DOHH2 (cell line): ENCODE data around the gene PYDC1.
"Not testable (repeated sequence)": the region's sequence is repeated elsewhere in the genome, so short reads cannot be mapped to it uniquely, and the experiment has no call there.

ENCODE experiments used
- H3F3A ChIP-seq: fragments of 200-600 bp; sonication (generic), shearing (Covaris generic); 2 replicates; pipeline ENCODE4 v1.6.0; 2016; ENCODE audit warnings: antibody characterized with exemption, mild to moderate bottlenecking; ENCODE audit not compliant: control insufficient read depth, insufficient read depth
- H3K27ac ChIP-seq: fragments of 200-600 bp; sonication (generic); 2 replicates; pipeline ENCODE4 v1.5.1; 2014; ENCODE audit warnings: low read depth, mild to moderate bottlenecking, low read length, moderate library complexity
- H3K27me3 ChIP-seq: fragments of 200-600 bp; sonication (generic); 2 replicates; pipeline ENCODE4 v1.6.1; 2014; ENCODE audit warnings: mild to moderate bottlenecking, low read length, mixed read lengths; ENCODE audit not compliant: control insufficient read depth
- H3K36me3 ChIP-seq: fragments of 200-600 bp; sonication (generic); 2 replicates; pipeline ENCODE4 v1.6.1; 2014; ENCODE audit warnings: mild to moderate bottlenecking, low read length, moderate library complexity, mixed read lengths; ENCODE audit not compliant: control insufficient read depth
- H3K4me1 ChIP-seq: fragments of 200-600 bp; sonication (generic); 2 replicates; pipeline ENCODE4 v1.6.1; 2014; ENCODE audit warnings: mild to moderate bottlenecking, low read length, mixed read lengths; ENCODE audit not compliant: control insufficient read depth
- H3K4me2 ChIP-seq: fragments of 200-600 bp; sonication (generic); 2 replicates; pipeline ENCODE4 v1.6.0; 2014; ENCODE audit warnings: mild to moderate bottlenecking, low read length, moderate library complexity
- H3K4me3 ChIP-seq: fragments of 200-600 bp; sonication (generic); 2 replicates; pipeline ENCODE4 v1.5.1; 2014; ENCODE audit warnings: mild to moderate bottlenecking, low read length, mixed read lengths
- H3K79me2 ChIP-seq: fragments of 200-600 bp; sonication (generic); 2 replicates; pipeline ENCODE4 v1.6.1; 2014; ENCODE audit warnings: mild to moderate bottlenecking, low read length, mixed read lengths; ENCODE audit not compliant: control insufficient read depth
- H3K9me2 ChIP-seq: fragments of 200-600 bp; sonication (generic); replicated peaks from 2 replicates; pipeline ENCODE4 v1.6.1; 2014; ENCODE audit warnings: mild to moderate bottlenecking, low read length, mixed read lengths; ENCODE audit not compliant: control insufficient read depth
- H3K9me3 ChIP-seq: fragments of 200-600 bp; sonication (generic); 2 replicates; pipeline ENCODE4 v1.6.1; 2014; ENCODE audit warnings: antibody characterized with exemption, low read length, mixed read lengths; ENCODE audit not compliant: control insufficient read depth, insufficient read depth
- H4K20me1 ChIP-seq: fragments of 200-600 bp; sonication (generic); 2 replicates; pipeline ENCODE4 v1.6.0; 2014; ENCODE audit warnings: low read depth, mild to moderate bottlenecking, antibody characterized with exemption, low read length, moderate library complexity; ENCODE audit not compliant: control insufficient read depth, insufficient read depth
- CTCF ChIP-seq: fragments of 200-600 bp; sonication (generic); IDR thresholded peaks from one replicate; pipeline ENCODE4 v1.5.1; 2014; ENCODE audit warnings: antibody characterized with exemption, mild to moderate bottlenecking, low read depth, low read length; ENCODE audit not compliant: poor library complexity, severe bottlenecking
- EZH2phosphoT487 ChIP-seq: fragments of 200-600 bp; sonication (generic); IDR thresholded peaks from 2 replicates; pipeline ENCODE4 v1.6.1; 2017; ENCODE audit warnings: borderline replicate concordance, mild to moderate bottlenecking, antibody characterized with exemption, low read length, moderate library complexity, mixed read lengths

PYDC1 gene

GRCh38 chr16:31201582-31202413, 15.1 kb downstream of the PYDC1 start:
- H4K20me1 ChIP-seq: no peaks in the 10 kb centered on the region; the same call in 1 of the 2 replicates
- H3K4me1 ChIP-seq: peaks cover 31% of the 10 kb centered on the region
- H3F3A ChIP-seq: peaks cover 41% of the 10 kb centered on the region
- H3K27ac ChIP-seq: peak overlapping the region; percentile 14; the same call in 1 of the 2 replicates
- no peaks in the 10 kb centered on the region for H3K9me2 ChIP-seq
- TF ChIP-seq EZH2phosphoT487: no peak
- TF ChIP-seq CTCF: no peak
- H3K4me3 ChIP-seq: peak overlapping the region; percentile 72
- H3K36me3 ChIP-seq: peaks cover 7% of the 10 kb centered on the region; the same call in 1 of the 2 replicates
- H3K79me2 ChIP-seq: no peaks in the 10 kb centered on the region
- peaks cover 25% of the 10 kb centered on the region for H3K27me3 ChIP-seq
- H3K9me3 ChIP-seq: no peaks in the 10 kb centered on the region
- peak overlapping the region; percentile 90 for H3K4me2 ChIP-seq

GRCh38 chr16:31200821-31201568, 15.9 kb downstream of the PYDC1 start:
- Histone ChIP-seq H3K9me2 (no peaks in the 10 kb centered on the region), H3K9me3 (no peaks in the 10 kb centered on the region), H3K27me3 (peaks cover 21% of the 10 kb centered on the region), H4K20me1 (no peaks in the 10 kb centered on the region; the same call in 1 of the 2 replicates), H3K27ac (no peak overlapping the region; the same call in 1 of the 2 replicates), H3K36me3 (peaks cover 11% of the 10 kb centered on the region), H3K4me1 (peaks cover 31% of the 10 kb centered on the region), H3K4me2 (peak overlapping the region; percentile 90), H3F3A (peaks cover 48% of the 10 kb centered on the region), H3K79me2 (no peaks in the 10 kb centered on the region), H3K4me3 (peak overlapping the region; percentile 72)
- TF ChIP-seq EZH2phosphoT487: no peak
- no peak for TF ChIP-seq CTCF

GRCh38 chr16:31200111-31200510, 16.8 kb downstream of the PYDC1 start:
- H3F3A ChIP-seq: peaks cover 54% of the 10 kb centered on the region
- not testable (repeated sequence) for H3K4me2 ChIP-seq
- H3K36me3 ChIP-seq: peaks cover 20% of the 10 kb centered on the region

More at GRCh38 chr16:31200111-31200510, 16.8 kb downstream of the PYDC1 start:
- H3K27me3 ChIP-seq: peaks cover 21% of the 10 kb centered on the region
- H4K20me1 ChIP-seq, H3K27ac ChIP-seq, H3K79me2 ChIP-seq, H3K9me2 ChIP-seq, H3K9me3 ChIP-seq, H3K4me3 ChIP-seq: not testable (repeated sequence)
- peaks cover 31% of the 10 kb centered on the region for H3K4me1 ChIP-seq
